ENCODE results near the gene POMGNT2.
"Not testable (repeated sequence)": the region's sequence is repeated elsewhere in the genome, so short reads cannot be mapped to it uniquely, and the experiment has no call there.

POMGNT2 gene

DNA sequence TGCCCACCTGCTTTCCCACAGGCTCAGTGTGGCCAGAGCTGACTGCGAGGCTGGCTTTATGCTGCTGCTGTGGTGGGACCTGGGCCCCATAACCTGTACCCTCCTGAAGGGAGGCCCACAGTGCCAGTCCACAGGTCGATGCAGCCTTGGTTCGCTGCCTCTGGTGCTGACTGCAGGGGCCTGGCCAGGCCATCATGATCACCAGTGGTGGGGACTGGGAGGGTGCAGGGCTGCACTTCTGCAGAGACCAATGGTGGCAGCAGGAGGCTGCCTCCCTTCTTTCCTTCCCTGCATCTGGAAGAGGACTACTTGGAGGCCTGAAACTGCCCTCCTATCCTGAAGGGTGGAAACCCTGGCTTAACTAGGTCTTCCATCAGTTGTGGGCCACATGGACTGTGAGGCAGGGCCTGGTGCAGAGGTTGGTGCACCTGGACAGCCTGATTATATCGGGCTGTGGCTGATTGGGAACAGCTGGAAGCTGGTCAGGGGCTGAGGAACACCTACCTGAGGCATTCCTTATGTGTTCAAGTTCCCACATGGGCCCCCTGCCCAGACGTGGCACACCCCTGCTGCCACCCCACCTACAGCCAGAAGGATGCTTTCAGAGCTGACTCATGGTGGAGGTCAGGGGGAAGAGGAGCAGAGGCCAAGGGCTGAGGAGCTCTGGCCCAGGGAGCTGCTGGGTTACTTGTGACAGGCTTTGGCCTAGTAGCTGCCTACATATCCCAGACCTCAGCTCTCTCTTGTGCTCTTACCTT lies 29.8 kb downstream of the POMGNT2 start:
- no peak for DNase-seq

DNA sequence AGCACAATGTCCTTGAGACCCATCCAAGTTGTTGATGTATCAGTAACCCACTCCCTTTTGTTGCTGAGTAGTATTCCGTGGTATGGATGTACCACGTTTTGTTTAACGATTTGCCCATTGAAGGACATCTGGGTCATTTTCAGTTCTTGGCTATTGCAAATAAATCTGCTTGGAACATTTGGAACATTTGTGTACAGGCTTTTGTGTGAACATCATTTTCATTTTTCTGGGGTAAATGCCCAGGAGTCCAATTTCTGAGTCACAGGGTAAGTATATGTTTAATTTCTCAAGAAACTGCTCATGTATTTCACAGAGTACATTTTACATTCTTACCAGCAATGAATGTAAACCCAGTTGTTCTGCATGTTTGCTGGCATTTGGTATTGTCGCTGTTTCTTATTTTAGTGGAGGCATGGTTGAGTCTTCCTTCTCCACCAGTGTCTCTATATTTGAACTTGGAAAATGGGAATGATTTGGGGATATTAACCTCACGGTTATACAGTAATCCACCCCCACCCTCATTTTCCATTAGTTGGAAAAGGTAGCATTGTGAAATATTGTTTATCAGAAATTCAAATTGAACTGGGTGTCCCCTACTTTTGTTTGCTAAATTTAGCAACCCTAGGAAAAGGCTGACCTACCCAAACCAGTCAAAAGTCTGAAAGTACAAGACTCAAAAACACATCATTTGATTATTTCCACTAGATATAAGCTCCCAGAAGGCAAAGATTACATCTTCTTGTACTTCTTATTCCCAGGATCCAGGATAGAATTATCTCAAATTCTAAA lies 30.8 kb downstream of the POMGNT2 start:
- DNase-seq: no peak

DNA sequence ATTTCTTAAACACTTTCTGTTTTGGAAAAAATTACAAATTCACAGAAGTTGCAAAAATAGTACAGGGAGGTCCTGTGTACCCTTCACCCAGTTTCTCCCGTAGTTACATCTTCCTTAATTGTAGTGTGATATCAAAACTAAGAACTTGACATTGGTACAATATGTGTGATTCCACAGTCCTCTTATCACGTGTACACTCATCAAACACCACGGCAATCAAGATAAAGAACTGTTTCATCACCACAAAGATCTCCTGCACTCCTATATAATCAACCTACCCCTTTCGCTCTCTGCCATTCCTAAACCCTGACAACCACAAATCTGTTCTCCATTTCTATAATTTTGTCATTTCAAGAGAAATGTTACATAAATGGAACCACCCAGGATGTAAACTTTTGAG lies 31.4 kb downstream of the POMGNT2 start:
- DNase-seq: no peak

DNA sequence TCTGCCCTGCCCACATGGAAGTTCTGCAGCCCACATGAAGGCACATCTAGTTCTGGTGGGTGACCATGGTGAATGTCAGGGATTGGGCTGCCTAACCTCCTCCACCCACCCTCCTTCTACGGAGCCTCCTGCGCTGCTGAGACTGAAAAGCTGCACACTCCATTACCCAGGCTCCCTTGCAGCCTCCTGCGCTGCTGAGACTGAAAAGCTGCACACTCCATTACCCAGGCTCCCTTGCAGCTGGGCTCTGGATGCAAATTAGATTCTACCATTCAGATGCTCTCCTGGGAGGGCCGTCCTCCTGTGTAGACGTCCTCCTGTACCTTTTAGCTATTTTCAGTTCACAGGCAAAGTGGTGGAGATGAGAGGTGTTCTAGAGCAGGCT lies 32.1 kb downstream of the POMGNT2 start:
- no peak for DNase-seq

- no peak for DNase-seq
Measured at GRCh38 chr3:43073116-43073835, 32.6 kb downstream of the POMGNT2 start.

DNA sequence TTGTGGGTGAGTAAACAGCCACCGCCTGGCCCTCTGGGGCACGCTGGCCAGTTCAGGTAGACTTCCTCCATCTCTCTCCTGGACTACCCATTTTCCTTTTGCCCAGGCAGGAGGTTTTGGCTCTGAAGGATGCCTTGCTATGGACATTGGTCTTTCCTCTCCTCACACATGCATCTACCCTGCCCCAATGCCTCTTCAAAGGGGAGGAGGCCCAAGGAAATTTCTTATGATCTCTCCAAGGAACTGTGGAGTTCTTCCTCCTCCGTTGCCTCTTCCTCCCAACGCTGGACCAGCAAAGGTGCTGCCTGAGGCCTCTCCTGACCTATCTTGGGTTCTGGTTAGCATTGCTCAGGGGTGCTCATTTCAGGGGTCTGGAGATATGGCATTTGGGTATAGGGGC lies 33.5 kb downstream of the POMGNT2 start:
- no peak for DNase-seq

DNA sequence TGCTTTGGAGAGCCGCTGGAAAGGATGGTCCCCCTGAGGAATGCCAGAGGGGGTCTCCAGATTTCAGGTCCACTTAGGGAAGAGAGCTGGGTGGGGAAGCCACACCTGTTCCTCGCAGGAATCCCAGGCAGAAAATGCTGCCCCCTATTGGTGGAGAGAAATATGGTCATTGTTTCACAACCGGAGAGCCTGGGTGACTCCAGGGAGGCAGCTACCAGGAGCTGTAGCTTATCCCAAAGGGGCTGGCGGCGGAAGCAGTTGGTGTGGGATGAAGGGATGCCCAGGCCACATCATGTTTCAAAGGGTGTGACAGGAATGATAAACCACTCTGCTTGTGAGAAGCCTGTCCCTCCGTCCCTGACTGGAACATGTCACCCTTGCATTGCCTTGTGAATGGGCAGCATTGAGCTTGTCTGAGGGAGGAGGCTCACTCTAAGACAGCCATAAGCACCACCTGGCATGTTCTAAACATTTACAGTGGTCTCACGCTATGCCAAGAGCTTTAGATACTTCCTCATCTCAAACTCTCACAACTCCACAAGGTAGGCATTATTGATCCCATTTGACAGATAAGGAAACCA lies 34.5 kb downstream of the POMGNT2 start:
- peak; percentile 10 for DNase-seq

DNA sequence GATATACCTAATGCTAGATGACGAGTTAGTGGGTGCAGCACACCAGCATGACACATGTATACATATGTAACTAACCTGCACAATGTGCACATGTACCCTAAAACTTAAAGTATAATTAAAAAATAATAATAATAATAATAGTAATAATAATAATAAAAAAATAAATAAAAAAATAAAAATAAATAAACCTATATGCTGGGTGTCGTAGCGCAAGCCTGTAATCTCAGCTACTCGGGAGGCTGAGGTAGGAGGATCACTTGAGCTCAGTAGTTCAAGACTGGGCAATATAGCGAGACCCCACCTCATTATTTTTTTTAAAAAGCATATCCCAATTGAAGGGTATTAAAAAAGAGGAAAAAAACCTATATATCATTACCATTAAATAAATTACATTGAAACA lies 35.2 kb downstream of the POMGNT2 start:
- not testable (repeated sequence) for DNase-seq

DNA sequence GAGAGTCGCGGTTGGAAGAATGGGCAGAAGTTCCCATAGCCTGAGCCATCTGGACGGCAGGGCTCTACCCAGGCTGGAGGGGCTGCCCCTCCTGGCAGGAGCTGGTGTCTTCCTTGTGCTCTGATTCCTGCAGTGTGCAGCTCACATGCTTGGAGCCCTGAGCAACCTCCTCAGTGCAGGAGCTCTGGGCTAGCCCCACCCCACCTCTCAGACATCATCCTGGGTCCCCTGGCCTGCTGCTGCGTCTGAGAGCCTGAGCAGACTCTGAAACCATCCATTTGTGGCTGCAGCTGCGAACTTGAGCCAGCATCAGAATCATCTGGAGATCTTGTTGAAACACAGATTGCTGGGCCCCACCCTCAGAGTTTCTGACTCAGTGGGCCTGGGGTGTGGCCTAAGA lies 42.8 kb downstream of the POMGNT2 start:
- DNase-seq: no peak

GRCh38 chr3:43062564-43063040 lies 43.3 kb downstream of the POMGNT2 start:
- DNase-seq: no peak

- no peak for DNase-seq
Measured at GRCh38 chr3:43062040-43062563, 43.8 kb downstream of the POMGNT2 start.

GRCh38 chr3:43061101-43061895 lies 44.6 kb downstream of the POMGNT2 start:
- DNase-seq: no peak

- no peak for DNase-seq
Measured at GRCh38 chr3:43059456-43059855, 46.4 kb downstream of the POMGNT2 start.

- no peak for DNase-seq
Measured at GRCh38 chr3:43055806-43056770, 49.8 kb downstream of the POMGNT2 start.

DNA sequence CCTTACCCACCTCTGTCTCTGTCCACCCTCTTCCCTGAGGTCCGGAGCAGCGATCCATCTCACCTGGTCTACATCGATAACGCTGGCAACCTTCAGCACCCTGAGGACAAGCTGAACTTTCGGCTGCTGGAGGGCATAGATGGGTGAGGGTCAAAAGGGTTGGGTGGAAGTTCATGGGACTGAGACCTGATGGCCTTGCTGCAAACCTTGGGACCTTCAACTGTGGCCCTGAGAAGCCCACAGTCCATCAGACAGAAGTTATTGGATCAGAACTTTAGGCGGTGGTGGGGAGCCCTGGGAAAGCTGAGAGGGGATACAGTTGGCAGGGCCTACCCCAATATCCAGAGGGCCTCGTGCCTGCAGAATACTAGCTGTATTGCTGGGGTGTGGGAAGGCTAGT lies 50.5 kb downstream of the POMGNT2 start:
- DNase-seq: no peak

- no peak for DNase-seq
Measured at GRCh38 chr3:43054754-43055153, 51.1 kb downstream of the POMGNT2 start.

GRCh38 chr3:43053291-43053690 lies 52.6 kb downstream of the POMGNT2 start:
- DNase-seq: no peak

DNA sequence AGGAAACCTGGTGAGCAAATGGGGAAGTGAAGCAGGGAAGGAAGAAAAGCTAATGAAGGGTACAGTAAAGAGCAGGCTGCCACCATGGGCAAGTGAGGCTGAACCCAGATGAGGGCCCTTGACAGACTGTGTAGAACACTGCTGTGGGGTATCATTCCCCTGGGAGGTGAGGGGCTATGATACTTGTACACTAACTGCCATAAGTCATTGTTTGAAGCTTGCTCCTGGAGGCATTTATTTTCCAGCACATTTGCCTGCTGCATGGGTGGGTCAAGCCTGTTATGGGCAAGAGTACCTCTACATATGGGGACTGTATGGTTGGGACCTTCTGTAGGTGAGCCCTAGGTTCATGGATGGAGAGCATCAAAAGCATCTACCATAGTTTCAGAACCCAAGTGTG lies 57.4 kb downstream of the POMGNT2 start:
- DNase-seq: no peak

DNA sequence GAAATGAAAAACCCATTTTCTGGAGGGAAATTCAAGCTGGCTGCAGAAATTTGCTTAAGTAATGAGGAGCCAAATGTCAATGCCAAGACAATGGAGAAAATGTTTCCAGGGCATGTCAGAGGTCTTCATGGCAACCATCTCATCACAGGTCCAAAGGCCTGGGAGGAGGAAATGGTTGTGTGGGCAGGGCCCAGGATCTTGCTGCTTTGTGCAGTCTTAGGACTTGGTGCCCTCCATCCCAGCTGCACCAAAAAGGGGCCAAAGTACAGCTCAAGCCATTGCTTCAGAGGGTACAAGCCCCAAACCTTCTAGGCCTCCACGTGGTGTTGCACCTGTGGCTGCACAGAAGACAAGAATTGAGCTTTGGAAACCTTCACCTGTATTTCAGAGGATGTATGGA lies 59.3 kb downstream of the POMGNT2 start:
- no peak for DNase-seq

- DNase-seq: not testable (repeated sequence)
Measured at GRCh38 chr3:43045079-43045478, 60.8 kb downstream of the POMGNT2 start.

GRCh38 chr3:43043793-43044192 lies 62.1 kb downstream of the POMGNT2 start:
- DNase-seq: no peak

All from NK-92 treated with Interleukin-12 subunit alpha and Interleukin-12 subunit beta, amount 100 ng/mL, for 24 hours (cell line).